Stimulated activated CD8-positive, alpha-beta memory T cell treated with anti-CD3 and anti-CD28 coated beads, Interleukin-2, amount 100 ng/mL, for 48 hours (primary cell): ENCODE data around the gene OPRM1.

Experiments used
- DNase-seq, 2 donors: peaks; one replicate each; pipeline ENCODE4 v3.0.0-alpha.2; 2020; ENCODE audit warnings: low read depth in 2 of 2

The OPRM1 gene

GRCh38 chr6:154080461-154081189, 41.6 kb downstream of the OPRM1 start:
- DNase-seq, result no peak

GRCh38 chr6:154086510-154086909, 47.5 kb downstream of the OPRM1 start:
- DNase-seq, result no peak

- DNase-seq, result no peak
Measured at GRCh38 chr6:154092326-154092962, 53.4 kb downstream of the OPRM1 start.

- no peak for DNase-seq
Measured at GRCh38 chr6:154093231-154094044, 54.4 kb downstream of the OPRM1 start.

GRCh38 chr6:154095571-154095970, 56.5 kb downstream of the OPRM1 start:
- no peak for DNase-seq

GRCh38 chr6:154096316-154096715, 57.3 kb downstream of the OPRM1 start:
- DNase-seq, result no peak

GRCh38 chr6:154096834-154097233, 57.8 kb downstream of the OPRM1 start:
- DNase-seq, result no peak

GRCh38 chr6:154099211-154099610, 60.2 kb downstream of the OPRM1 start:
- no peak for DNase-seq

- no peak for DNase-seq
Measured at GRCh38 chr6:154106251-154106650, 67.2 kb downstream of the OPRM1 start.

- DNase-seq, result no peak
Measured at GRCh38 chr6:154111025-154111424, 72.0 kb downstream of the OPRM1 start.

- DNase-seq, result no peak
Measured at GRCh38 chr6:154112181-154112809, 73.3 kb downstream of the OPRM1 start.

GRCh38 chr6:154113392-154113791, 74.4 kb downstream of the OPRM1 start:
- DNase-seq, result no peak

- no peak for DNase-seq
Measured at GRCh38 chr6:154117485-154117884, 78.4 kb downstream of the OPRM1 start.

GRCh38 chr6:154122195-154122925, 83.3 kb downstream of the OPRM1 start:
- no peak for DNase-seq

GRCh38 chr6:154123155-154123956, 84.3 kb downstream of the OPRM1 start:
- DNase-seq, result no peak

GRCh38 chr6:154125421-154125820, 86.4 kb downstream of the OPRM1 start:
- no peak for DNase-seq

- no peak for DNase-seq
Measured at GRCh38 chr6:154127657-154128056, 88.6 kb downstream of the OPRM1 start.

GRCh38 chr6:154134471-154135147, 95.6 kb downstream of the OPRM1 start:
- no peak for DNase-seq

GRCh38 chr6:154138793-154139192, 99.8 kb downstream of the OPRM1 start:
- DNase-seq, result no peak

GRCh38 chr6:154139892-154140291, 100.9 kb downstream of the OPRM1 start:
- DNase-seq, result no peak
